ENCODE results near the gene GSTT2B.
"Not testable (repeated sequence)": the region's sequence is repeated elsewhere in the genome, so short reads cannot be mapped to it uniquely, and the experiment has no call there.

GSTT2B gene

DNA sequence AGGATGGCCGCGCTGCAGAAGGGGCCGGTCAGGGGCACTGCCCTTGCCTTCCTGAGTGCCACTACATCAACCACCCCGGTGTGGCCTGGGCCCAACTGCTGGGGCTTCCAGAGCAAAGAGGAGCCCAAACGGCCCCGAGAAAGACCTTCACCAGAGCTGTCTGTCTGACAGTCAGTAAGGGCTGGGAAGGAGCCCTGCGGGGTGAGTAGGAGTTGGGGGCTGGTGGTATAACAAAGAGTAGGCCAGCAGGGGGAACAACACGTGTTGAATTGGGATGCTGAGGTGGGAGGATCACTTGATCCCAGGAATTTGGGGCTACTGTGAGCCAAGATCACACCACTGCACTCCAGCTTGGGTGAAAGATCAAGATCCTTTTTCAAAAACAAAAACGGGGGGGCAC is 40.3 kb upstream of the GSTT2B start:
- DNase-seq (ENCODE audit: low spot score): no peak
- TF ChIP-seq, protein P1, sequence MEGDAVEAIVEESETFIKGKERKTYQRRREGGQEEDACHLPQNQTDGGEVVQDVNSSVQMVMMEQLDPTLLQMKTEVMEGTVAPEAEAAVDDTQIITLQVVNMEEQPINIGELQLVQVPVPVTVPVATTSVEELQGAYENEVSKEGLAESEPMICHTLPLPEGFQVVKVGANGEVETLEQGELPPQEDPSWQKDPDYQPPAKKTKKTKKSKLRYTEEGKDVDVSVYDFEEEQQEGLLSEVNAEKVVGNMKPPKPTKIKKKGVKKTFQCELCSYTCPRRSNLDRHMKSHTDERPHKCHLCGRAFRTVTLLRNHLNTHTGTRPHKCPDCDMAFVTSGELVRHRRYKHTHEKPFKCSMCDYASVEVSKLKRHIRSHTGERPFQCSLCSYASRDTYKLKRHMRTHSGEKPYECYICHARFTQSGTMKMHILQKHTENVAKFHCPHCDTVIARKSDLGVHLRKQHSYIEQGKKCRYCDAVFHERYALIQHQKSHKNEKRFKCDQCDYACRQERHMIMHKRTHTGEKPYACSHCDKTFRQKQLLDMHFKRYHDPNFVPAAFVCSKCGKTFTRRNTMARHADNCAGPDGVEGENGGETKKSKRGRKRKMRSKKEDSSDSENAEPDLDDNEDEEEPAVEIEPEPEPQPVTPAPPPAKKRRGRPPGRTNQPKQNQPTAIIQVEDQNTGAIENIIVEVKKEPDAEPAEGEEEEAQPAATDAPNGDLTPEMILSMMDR (IDR thresholded peaks at IDR 0.05; ENCODE audit: extremely low read depth, insufficient read depth, missing control alignments): no peak
- in situ Hi-C loops (cut with MboI; ENCODE audit: low pct_unique_long_range_greater_than_20kb, low sequenced_read_pairs, unreplicated experiment): no loop called here

GRCh38 chr22:23999779-24000178 is 38.8 kb upstream of the GSTT2B start:
- in situ Hi-C loops (cut with MboI; ENCODE audit: low pct_unique_long_range_greater_than_20kb, low sequenced_read_pairs, unreplicated experiment): not testable (repeated sequence)

GRCh38 chr22:23997092-23997491 is 36.1 kb upstream of the GSTT2B start:
- no peak for DNase-seq (ENCODE audit: low spot score)
- TF ChIP-seq, protein P1 (IDR thresholded peaks at IDR 0.05; ENCODE audit: extremely low read depth, insufficient read depth, missing control alignments): no peak
- in situ Hi-C loops (cut with MboI; ENCODE audit: low pct_unique_long_range_greater_than_20kb, low sequenced_read_pairs, unreplicated experiment): no loop called here

More at GRCh38 chr22:23999779-24000178, 38.8 kb upstream of the GSTT2B start:
- not testable (repeated sequence) for DNase-seq (ENCODE audit: low spot score)

- in situ Hi-C loops (cut with MboI; ENCODE audit: low pct_unique_long_range_greater_than_20kb, low sequenced_read_pairs, unreplicated experiment); DNase-seq (ENCODE audit: low spot score): not testable (repeated sequence)
Observed at GRCh38 chr22:23993581-23994177, 32.7 kb upstream of the GSTT2B start.

- in situ Hi-C loops (cut with MboI; ENCODE audit: low pct_unique_long_range_greater_than_20kb, low sequenced_read_pairs, unreplicated experiment); DNase-seq (ENCODE audit: low spot score): not testable (repeated sequence)
Observed at GRCh38 chr22:23993080-23993479, 32.1 kb upstream of the GSTT2B start.

- DNase-seq (ENCODE audit: low spot score); in situ Hi-C loops (cut with MboI; ENCODE audit: low pct_unique_long_range_greater_than_20kb, low sequenced_read_pairs, unreplicated experiment): not testable (repeated sequence)
Observed at GRCh38 chr22:23989583-23990244, 28.7 kb upstream of the GSTT2B start.

DNA sequence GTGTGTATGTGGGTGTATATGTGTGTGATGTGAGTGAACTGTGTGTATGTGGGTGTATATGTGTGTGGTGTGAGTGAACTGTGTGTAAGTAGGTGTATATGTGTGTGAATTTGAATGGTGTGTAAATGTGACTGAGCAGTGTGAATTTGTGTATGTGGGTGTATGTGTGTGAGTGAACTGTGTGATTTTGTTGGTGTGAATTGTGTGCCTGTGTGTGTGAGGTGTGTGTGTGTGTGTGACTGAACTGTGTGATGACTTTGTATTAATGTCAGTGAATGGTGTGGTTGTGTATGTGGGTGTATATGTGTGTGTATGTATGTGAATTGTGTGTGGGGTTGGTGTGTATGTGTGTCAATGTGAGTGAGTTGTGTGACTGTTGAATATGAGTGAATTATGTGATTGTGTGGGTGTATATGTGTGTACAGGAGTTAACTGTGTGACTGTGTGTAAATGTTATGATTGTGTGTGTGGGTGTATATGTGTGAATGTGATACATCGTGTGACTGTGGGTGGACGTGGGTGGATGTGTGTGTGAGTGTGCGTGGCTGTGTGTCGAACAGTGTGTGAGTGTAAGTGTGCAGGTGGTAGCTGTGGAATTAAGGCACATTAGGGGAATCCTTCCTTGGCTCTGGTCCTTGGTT is 25.7 kb upstream of the GSTT2B start:
- in situ Hi-C loops (cut with MboI; ENCODE audit: low pct_unique_long_range_greater_than_20kb, low sequenced_read_pairs, unreplicated experiment): not testable (repeated sequence)

GRCh38 chr22:23986089-23986488 is 25.1 kb upstream of the GSTT2B start:
- DNase-seq (ENCODE audit: low spot score); in situ Hi-C loops (cut with MboI; ENCODE audit: low pct_unique_long_range_greater_than_20kb, low sequenced_read_pairs, unreplicated experiment): not testable (repeated sequence)

More for the DNA sequence above, 25.7 kb upstream of the GSTT2B start:
- not testable (repeated sequence) for DNase-seq (ENCODE audit: low spot score)

GRCh38 chr22:23984430-23984829 is 23.4 kb upstream of the GSTT2B start:
- TF ChIP-seq, protein P1 (IDR thresholded peaks at IDR 0.05; ENCODE audit: extremely low read depth, insufficient read depth, missing control alignments): peak; percentile 50
- no peak for DNase-seq (ENCODE audit: low spot score)
- in situ Hi-C loops (cut with MboI; ENCODE audit: low pct_unique_long_range_greater_than_20kb, low sequenced_read_pairs, unreplicated experiment): no loop called here

GRCh38 chr22:23980567-23980966 is 19.6 kb upstream of the GSTT2B start:
- in situ Hi-C loops (cut with MboI; ENCODE audit: low pct_unique_long_range_greater_than_20kb, low sequenced_read_pairs, unreplicated experiment); DNase-seq (ENCODE audit: low spot score): not testable (repeated sequence)

DNA sequence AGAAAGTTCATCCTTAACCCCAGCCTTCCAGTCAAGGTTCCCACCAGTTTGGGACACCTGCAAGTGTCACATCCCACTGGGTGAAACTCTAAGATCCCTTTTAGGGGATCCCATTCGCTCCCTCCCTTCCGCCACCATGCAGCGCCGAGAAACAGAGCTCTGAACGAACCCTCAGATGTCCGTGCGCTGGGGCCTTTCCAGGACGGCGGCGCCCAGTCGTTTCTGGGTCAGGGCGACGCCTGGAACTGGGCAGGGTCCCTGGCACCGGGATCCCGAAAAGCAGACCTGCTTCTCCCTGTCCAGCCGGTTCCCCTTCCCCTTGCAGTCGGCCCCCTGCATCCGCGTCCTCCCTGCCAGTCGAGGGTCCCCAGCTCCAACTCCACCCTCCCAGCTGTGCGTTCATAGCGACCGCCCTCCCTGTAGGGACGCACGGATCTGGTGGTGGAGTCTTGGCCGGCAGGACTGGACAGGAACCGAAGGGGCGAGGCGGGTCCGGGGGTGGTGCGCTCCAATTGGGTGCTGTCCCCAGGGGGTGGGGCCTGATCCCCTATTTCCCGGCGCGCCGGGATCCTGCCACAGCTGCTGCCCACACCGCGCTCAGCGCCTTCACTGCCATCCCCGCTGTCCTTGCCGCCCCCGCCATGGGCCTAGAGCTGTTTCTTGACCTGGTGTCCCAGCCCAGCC is 18.7 kb upstream of the GSTT2B start, which contains the start of gene GSTT2:
GSTT2 (plus strand) TSS at position 578 of the 684 bp plus-strand sequence.
- DNase-seq (ENCODE audit: low spot score); in situ Hi-C loops (cut with MboI; ENCODE audit: low pct_unique_long_range_greater_than_20kb, low sequenced_read_pairs, unreplicated experiment): not testable (repeated sequence)

GRCh38 chr22:23977304-23977703 is 16.3 kb upstream of the GSTT2B start:
- DNase-seq (ENCODE audit: low spot score); in situ Hi-C loops (cut with MboI; ENCODE audit: low pct_unique_long_range_greater_than_20kb, low sequenced_read_pairs, unreplicated experiment): not testable (repeated sequence)

GRCh38 chr22:23974836-23975352 is 13.9 kb upstream of the GSTT2B start:
- in situ Hi-C loops (cut with MboI; ENCODE audit: low pct_unique_long_range_greater_than_20kb, low sequenced_read_pairs, unreplicated experiment): not testable (repeated sequence)

More at GRCh38 chr22:23974836-23975352, 13.9 kb upstream of the GSTT2B start:
- DNase-seq (ENCODE audit: low spot score): not testable (repeated sequence)
